ENCODE measurements around the gene CCDC86. TPM values are rescaled to one million over a fixed set of nuclear protein-coding genes. Genes with fewer than 3 reads are reported as not detected.

Gene CCDC86
- total and polyA plus RNA-seq, 7 experiments from 2014 or later: 9.1 to 26.2 (median 12.4) TPM

- peaks cover 0 to 4% (median 0%) of the 10 kb centered on the region in 5 donors for H3K36me3 Mint-ChIP-seq
- H3K4me1 ChIP-seq (ENCODE audit: control insufficient read depth in 2 of 2, insufficient read depth in 2 of 2, low read length in 2 of 2): peaks cover 7% of the 10 kb centered on the region in 2 donors
- peaks cover 0 to 2% (median 0%) of the 10 kb centered on the region in 5 donors for H3K27me3 Mint-ChIP-seq
- POLR2A ChIA-PET: no interaction called here
- intact Hi-C loops (cut with micrococcal nuclease): no loop called here
- ATAC-seq (peak; percentile 35), DNase-seq (no peak)
- H3K27me3 ChIP-seq (ENCODE audit: control insufficient read depth in 2 of 2, insufficient read depth in 2 of 2, low read length in 2 of 2): no peaks in the 10 kb centered on the region
- H3K27ac ChIP-seq (ENCODE audit: low read depth, low read length): no peak overlapping the region
- H3K27ac Mint-ChIP-seq: peak overlapping the region in 5 of 9 donors; percentile 15 to 82 (median 57)
- no peaks in the 10 kb centered on the region for H3K9me3 ChIP-seq (ENCODE audit: control insufficient read depth in 2 of 3, low read length in 3 of 3)
- peaks cover 13 to 22% (median 19%) of the 10 kb centered on the region in 7 donors for H3K4me1 Mint-ChIP-seq
- H3K4me3 ChIP-seq (ENCODE audit: low read length): no peak overlapping the region
- H3K9me3 Mint-ChIP-seq: peaks cover 0 to 2% (median 0%) of the 10 kb centered on the region in 11 donors
- peaks cover 0 to 5% (median 0%) of the 10 kb centered on the region in 3 experiments for H3K36me3 ChIP-seq (ENCODE audit: control insufficient read depth in 2 of 3, insufficient read depth in 3 of 3, low read length in 3 of 3)
- CTCF ChIA-PET: no interaction called here
- no peak overlapping the region for H3K4me3 Mint-ChIP-seq
Observed at GRCh38 chr11:60857378-60858232, 15.7 kb downstream of the CCDC86 start.

GRCh38 chr11:60858236-60858635, 16.3 kb downstream of the CCDC86 start:
- Mint-ChIP-seq H3K27ac (peak overlapping the region in 4 of 9 donors; percentile 15 to 57 (median 30)), H3K36me3 (peaks cover 0 to 4% (median 0%) of the 10 kb centered on the region in 5 donors), H3K4me3 (peak overlapping the region in 2 of 10 donors; percentile 4 to 27), H3K4me1 (peaks cover 13 to 22% (median 19%) of the 10 kb centered on the region in 7 donors), H3K9me3 (peaks cover 0 to 2% (median 0%) of the 10 kb centered on the region in 11 donors), H3K27me3 (peaks cover 0 to 2% (median 0%) of the 10 kb centered on the region in 5 donors)
- DNase-seq (no peak), ATAC-seq (no peak)
- no peaks in the 10 kb centered on the region for H3K9me3 ChIP-seq (ENCODE audit: control insufficient read depth in 2 of 3, low read length in 3 of 3)
- peak overlapping the region; percentile 14 for H3K27ac ChIP-seq (ENCODE audit: low read depth, low read length)
- H3K4me3 ChIP-seq (ENCODE audit: low read length): no peak overlapping the region
- H3K36me3 ChIP-seq (ENCODE audit: control insufficient read depth in 2 of 3, insufficient read depth in 3 of 3, low read length in 3 of 3): peaks cover 0 to 2% (median 0%) of the 10 kb centered on the region in 3 experiments
- intact Hi-C loops (cut with micrococcal nuclease): no loop called here
- POLR2A ChIA-PET: no interaction called here
- no peaks in the 10 kb centered on the region for H3K27me3 ChIP-seq (ENCODE audit: control insufficient read depth in 2 of 2, insufficient read depth in 2 of 2, low read length in 2 of 2)
- peaks cover 7% of the 10 kb centered on the region in 2 donors for H3K4me1 ChIP-seq (ENCODE audit: control insufficient read depth in 2 of 2, insufficient read depth in 2 of 2, low read length in 2 of 2)
- CTCF ChIA-PET: no interaction called here

GRCh38 chr11:60858731-60859464, 17.0 kb downstream of the CCDC86 start:
- Mint-ChIP-seq H3K27me3 (peaks cover 0 to 2% (median 0%) of the 10 kb centered on the region in 5 donors), H3K9me3 (peaks cover 0 to 2% (median 0%) of the 10 kb centered on the region in 11 donors), H3K4me3 (peak overlapping the region in 3 of 10 donors; percentile 3 to 11 (median 4)), H3K4me1 (peaks cover 13 to 22% (median 19%) of the 10 kb centered on the region in 7 donors), H3K36me3 (peaks cover 0 to 1% (median 0%) of the 10 kb centered on the region in 5 donors), H3K27ac (peak overlapping the region in 6 of 9 donors; percentile 12 to 77 (median 40))
- peak overlapping the region; percentile 14 for H3K27ac ChIP-seq (ENCODE audit: low read depth, low read length)
- DNase-seq: no peak
- H3K4me1 ChIP-seq (ENCODE audit: control insufficient read depth in 2 of 2, insufficient read depth in 2 of 2, low read length in 2 of 2): peaks cover 7% of the 10 kb centered on the region in 2 donors
- H3K27me3 ChIP-seq (ENCODE audit: control insufficient read depth in 2 of 2, insufficient read depth in 2 of 2, low read length in 2 of 2): no peaks in the 10 kb centered on the region
- no peaks in the 10 kb centered on the region for H3K36me3 ChIP-seq (ENCODE audit: control insufficient read depth in 2 of 3, insufficient read depth in 3 of 3, low read length in 3 of 3)
- ChIA-PET CTCF (no interaction called here), POLR2A (no interaction called here)
- intact Hi-C loops (cut with micrococcal nuclease): no loop called here
- no peak overlapping the region for H3K4me3 ChIP-seq (ENCODE audit: low read length)
- peak; percentile 45 for ATAC-seq
- H3K9me3 ChIP-seq (ENCODE audit: control insufficient read depth in 2 of 3, low read length in 3 of 3): no peaks in the 10 kb centered on the region

DNA sequence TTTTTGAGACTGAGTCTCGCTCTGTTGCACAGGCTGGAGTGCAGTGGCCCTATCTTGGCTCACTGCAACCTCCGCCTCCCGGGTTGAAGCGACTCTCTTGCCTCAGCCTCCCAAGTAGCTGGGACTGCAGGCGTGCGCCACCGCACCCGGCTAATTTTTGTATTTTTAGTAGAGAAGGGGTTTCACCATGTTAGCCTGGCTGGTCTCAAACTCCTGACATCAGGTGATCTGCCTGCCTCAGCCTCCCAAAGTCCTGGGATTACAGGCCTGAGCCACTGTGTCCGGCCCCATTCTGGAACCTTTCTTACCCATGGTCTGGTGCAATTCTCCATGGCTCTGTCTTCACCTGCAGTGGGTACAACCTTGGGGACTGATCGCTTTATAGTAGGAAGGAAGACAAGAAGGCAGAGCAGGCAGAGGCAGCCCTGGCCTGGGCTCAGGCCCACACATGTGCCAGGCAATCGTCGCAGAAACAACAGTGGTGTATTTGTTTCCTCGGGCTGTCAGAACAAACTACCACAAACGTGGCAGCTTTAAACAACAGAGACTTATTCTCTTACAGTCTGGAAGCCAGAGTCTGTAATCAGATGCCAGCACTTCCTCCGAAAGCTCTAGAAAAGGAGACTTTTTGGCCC, 17.8 kb downstream of the CCDC86 start:
- Histone ChIP-seq H3K9me3 (ENCODE audit: control insufficient read depth in 2 of 3, low read length in 3 of 3) (no peaks in the 10 kb centered on the region), H3K4me1 (ENCODE audit: control insufficient read depth in 2 of 2, insufficient read depth in 2 of 2, low read length in 2 of 2) (peaks cover 7% of the 10 kb centered on the region in 2 donors), H3K27ac (ENCODE audit: low read depth, low read length) (no peak overlapping the region), H3K36me3 (ENCODE audit: control insufficient read depth in 2 of 3, insufficient read depth in 3 of 3, low read length in 3 of 3) (no peaks in the 10 kb centered on the region), H3K4me3 (ENCODE audit: low read length) (no peak overlapping the region), H3K27me3 (ENCODE audit: control insufficient read depth in 2 of 2, insufficient read depth in 2 of 2, low read length in 2 of 2) (no peaks in the 10 kb centered on the region)
- Mint-ChIP-seq H3K4me3 (no peak overlapping the region), H3K27me3 (peaks cover 0 to 2% (median 0%) of the 10 kb centered on the region in 5 donors), H3K4me1 (peaks cover 13 to 22% (median 19%) of the 10 kb centered on the region in 7 donors), H3K27ac (peak overlapping the region in 5 of 9 donors; percentile 10 to 59 (median 18)), H3K9me3 (peaks cover 0 to 2% (median 0%) of the 10 kb centered on the region in 11 donors), H3K36me3 (no peaks in the 10 kb centered on the region)
- DNase-seq (no peak), ATAC-seq (no peak)
- intact Hi-C loops (cut with micrococcal nuclease): no loop called here
- POLR2A ChIA-PET: no interaction called here
- CTCF ChIA-PET: no interaction called here

DNA sequence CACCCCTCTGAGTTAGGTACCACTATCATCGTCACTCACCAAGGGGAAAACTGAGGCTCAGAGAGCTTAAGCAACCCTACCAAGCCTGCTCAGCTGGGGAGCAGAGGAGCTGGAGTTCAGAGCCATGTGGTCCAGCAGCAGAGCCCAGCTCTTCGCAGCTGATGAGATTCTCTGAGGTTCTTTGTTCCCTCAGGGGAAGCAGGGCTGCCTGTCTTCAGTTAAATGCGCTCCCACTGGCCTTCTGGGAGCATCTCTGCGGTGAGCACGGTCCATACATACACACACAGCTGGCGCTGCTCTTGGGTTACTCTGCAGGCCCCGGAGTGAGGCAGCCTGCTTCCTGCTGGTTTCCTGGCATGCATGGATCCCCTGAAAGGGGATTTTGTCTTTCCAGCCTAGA, 19.0 kb downstream of the CCDC86 start:
- H3K9me3 ChIP-seq (ENCODE audit: control insufficient read depth in 2 of 3, low read length in 3 of 3): no peaks in the 10 kb centered on the region
- H3K36me3 ChIP-seq (ENCODE audit: control insufficient read depth in 2 of 3, insufficient read depth in 3 of 3, low read length in 3 of 3): no peaks in the 10 kb centered on the region
- H3K4me1 ChIP-seq (ENCODE audit: control insufficient read depth in 2 of 2, insufficient read depth in 2 of 2, low read length in 2 of 2): peaks cover 7% of the 10 kb centered on the region in 2 donors
- H3K27me3 Mint-ChIP-seq: peaks cover 0 to 5% (median 0%) of the 10 kb centered on the region in 5 donors
- H3K27ac ChIP-seq (ENCODE audit: low read depth, low read length): no peak overlapping the region
- no peaks in the 10 kb centered on the region for H3K27me3 ChIP-seq (ENCODE audit: control insufficient read depth in 2 of 2, insufficient read depth in 2 of 2, low read length in 2 of 2)
- H3K9me3 Mint-ChIP-seq: peaks cover 0 to 2% (median 0%) of the 10 kb centered on the region in 11 donors
- H3K4me3 ChIP-seq (ENCODE audit: low read length): no peak overlapping the region
- H3K27ac Mint-ChIP-seq: no peak overlapping the region
- H3K4me3 Mint-ChIP-seq: no peak overlapping the region
- DNase-seq (no peak), ATAC-seq (no peak)
- H3K36me3 Mint-ChIP-seq: no peaks in the 10 kb centered on the region
- CTCF ChIA-PET: no interaction called here
- POLR2A ChIA-PET: no interaction called here
- intact Hi-C loops (cut with micrococcal nuclease): no loop called here
- H3K4me1 Mint-ChIP-seq: peaks cover 12 to 18% (median 15%) of the 10 kb centered on the region in 7 donors

DNA sequence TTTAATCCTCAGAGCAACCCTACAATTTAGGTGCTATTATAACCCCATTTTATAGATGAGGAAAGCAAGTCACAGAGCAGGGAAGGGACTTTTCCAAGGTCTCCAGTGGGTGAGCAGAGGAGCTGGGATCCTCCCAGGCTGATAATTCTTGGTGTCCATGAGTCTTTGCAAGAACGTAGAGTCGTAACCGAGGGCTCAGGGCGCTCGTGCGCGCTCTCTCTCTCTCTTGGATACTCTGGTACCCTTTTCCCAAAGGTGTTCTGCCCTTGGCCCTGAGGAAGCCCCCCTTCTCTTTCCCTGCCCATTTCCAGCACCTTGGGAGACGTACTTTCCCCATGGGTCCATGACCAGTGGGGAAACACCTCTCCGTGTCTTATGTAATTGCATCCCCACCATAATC, 20.3 kb downstream of the CCDC86 start:
- ATAC-seq (no peak), DNase-seq (no peak)
- no peaks in the 10 kb centered on the region for H3K36me3 ChIP-seq (ENCODE audit: control insufficient read depth in 2 of 3, insufficient read depth in 3 of 3, low read length in 3 of 3)
- no peaks in the 10 kb centered on the region for H3K27me3 ChIP-seq (ENCODE audit: control insufficient read depth in 2 of 2, insufficient read depth in 2 of 2, low read length in 2 of 2)
- no peak overlapping the region for H3K4me3 ChIP-seq (ENCODE audit: low read length)
- intact Hi-C loops (cut with micrococcal nuclease): no loop called here
- Mint-ChIP-seq H3K36me3 (no peaks in the 10 kb centered on the region), H3K27me3 (peaks cover 0 to 3% (median 0%) of the 10 kb centered on the region in 5 donors), H3K4me1 (peaks cover 12 to 18% (median 15%) of the 10 kb centered on the region in 7 donors), H3K4me3 (no peak overlapping the region), H3K9me3 (peaks cover 0 to 2% (median 0%) of the 10 kb centered on the region in 11 donors), H3K27ac (no peak overlapping the region)
- ChIA-PET POLR2A (no interaction called here), CTCF (no interaction called here)
- no peak overlapping the region for H3K27ac ChIP-seq (ENCODE audit: low read depth, low read length)
- H3K4me1 ChIP-seq (ENCODE audit: control insufficient read depth in 2 of 2, insufficient read depth in 2 of 2, low read length in 2 of 2): peaks cover 7 to 10% of the 10 kb centered on the region in 2 donors
- H3K9me3 ChIP-seq (ENCODE audit: control insufficient read depth in 2 of 3, low read length in 3 of 3): no peaks in the 10 kb centered on the region

All from naive thymus-derived CD4-positive, alpha-beta T cell (primary cell).